Naive B cell (primary cell): ENCODE data around the gene ARPC2. TPM values are rescaled to one million over a fixed set of nuclear protein-coding genes. Genes with fewer than 3 reads are reported as not detected.

Experiments
- ATAC-seq, 2 donors: fragments of 150-1000 bp; cut with Tn5 transposase; 2 replicates each; pipeline ENCODE4 v1.10.0; 2021; ENCODE audit warnings: low read depth in 2 of 2, mild to moderate bottlenecking in 2 of 2, moderate library complexity in 2 of 2
- DNase-seq: peaks from one replicate; pipeline ENCODE4 v3.0.0; 2022
- H3K27ac Mint-ChIP-seq, 6 donors: one replicate each; pipeline ENCODE4 v1.8.0; 2020 to 2022; ENCODE audit warnings: mild to moderate bottlenecking in 6 of 6, mixed read lengths in 6 of 6, moderate library complexity in 5 of 6, inconsistent platforms in 2 of 6
- H3K27me3 Mint-ChIP-seq, 3 donors: one replicate each; pipeline ENCODE4 v1.8.0; 2021 to 2022; ENCODE audit warnings: mixed read lengths in 3 of 3, mild to moderate bottlenecking in 1 of 3
- H3K36me3 Mint-ChIP-seq, 2 donors: one replicate each; pipeline ENCODE4 v1.8.0; 2020 to 2022; ENCODE audit warnings: mixed read lengths in 2 of 2, inconsistent platforms in 1 of 2, mild to moderate bottlenecking in 1 of 2
- H3K4me1 Mint-ChIP-seq, 3 donors: one replicate each; pipeline ENCODE4 v1.8.0; 2020 to 2022; ENCODE audit warnings: mixed read lengths in 3 of 3, inconsistent platforms in 1 of 3, mild to moderate bottlenecking in 1 of 3, moderate library complexity in 1 of 3
- H3K4me3 Mint-ChIP-seq, 8 donors: one replicate each; pipeline ENCODE4 v1.8.0; 2020 to 2022; ENCODE audit warnings: mild to moderate bottlenecking in 8 of 8, mixed read lengths in 8 of 8, moderate library complexity in 8 of 8, inconsistent platforms in 2 of 8
- H3K9me3 Mint-ChIP-seq, 7 donors: one replicate each; pipeline ENCODE4 v1.8.0; 2020 to 2022; ENCODE audit warnings: mixed read lengths in 7 of 7, mild to moderate bottlenecking in 5 of 7, inconsistent platforms in 2 of 7, moderate library complexity in 1 of 7
- polyA plus RNA-seq, 6 donors: library from polyadenylated mRNA; unstranded; fragments of 300-500 nt; fragmentation: Illumina TruSeq; gene quantifications; one replicate each; pipeline ENCODE4 v1.2.3, GENCODE V29; 2021; ENCODE audit warnings: low read depth in 6 of 6

The ARPC2 gene
- polyA plus RNA-seq, 6 donors from 2014 or later = 672 to 1,268 (median 835) TPM

GRCh38 chr2:218244665-218245064, 27.7 kb downstream of the ARPC2 start:
- Mint-ChIP-seq H3K4me3 (no peak overlapping the region), H3K27me3 (no peaks in the 10 kb centered on the region), H3K4me1 (no peaks in the 10 kb centered on the region), H3K9me3 (no peaks in the 10 kb centered on the region), H3K27ac (peak overlapping the region in 2 of 6 donors; percentile 29 to 85), H3K36me3 (peaks cover 5 to 8% of the 10 kb centered on the region in 2 donors)
- ATAC-seq = no peak
- DNase-seq = no peak

GRCh38 chr2:218245214-218245613, 28.2 kb downstream of the ARPC2 start:
- Mint-ChIP-seq H3K36me3 (peaks cover 8 to 10% of the 10 kb centered on the region in 2 donors), H3K27me3 (no peaks in the 10 kb centered on the region), H3K4me1 (no peaks in the 10 kb centered on the region), H3K9me3 (no peaks in the 10 kb centered on the region), H3K4me3 (no peak overlapping the region), H3K27ac (no peak overlapping the region)
- DNase-seq = no peak
- no peak for ATAC-seq

GRCh38 chr2:218249691-218250090, 32.7 kb downstream of the ARPC2 start:
- H3K4me3 Mint-ChIP-seq = peak overlapping the region in 1 of 8 donors; percentile 68
- peak overlapping the region; percentile 14 to 78 (median 44) for H3K27ac Mint-ChIP-seq
- H3K4me1 Mint-ChIP-seq = no peaks in the 10 kb centered on the region
- no peaks in the 10 kb centered on the region for H3K9me3 Mint-ChIP-seq
- no peaks in the 10 kb centered on the region for H3K27me3 Mint-ChIP-seq
- ATAC-seq (no peak), DNase-seq (no peak)
- H3K36me3 Mint-ChIP-seq = peaks cover 6 to 13% of the 10 kb centered on the region in 2 donors

GRCh38 chr2:218252509-218253231, 35.7 kb downstream of the ARPC2 start:
- no peaks in the 10 kb centered on the region for H3K9me3 Mint-ChIP-seq
- peaks cover 6 to 13% of the 10 kb centered on the region in 2 donors for H3K36me3 Mint-ChIP-seq
- H3K27me3 Mint-ChIP-seq = no peaks in the 10 kb centered on the region
- ATAC-seq = no peak
- peak overlapping the region in 2 of 6 donors; percentile 24 to 77 for H3K27ac Mint-ChIP-seq
- H3K4me3 Mint-ChIP-seq = no peak overlapping the region
- no peak for DNase-seq
- peaks cover 5 to 16% (median 7%) of the 10 kb centered on the region in 3 donors for H3K4me1 Mint-ChIP-seq

- ATAC-seq = no peak
- peak overlapping the region in 2 of 6 donors; percentile 38 to 47 for H3K27ac Mint-ChIP-seq
- H3K27me3 Mint-ChIP-seq = no peaks in the 10 kb centered on the region
- no peak overlapping the region for H3K4me3 Mint-ChIP-seq
- DNase-seq = no peak
- H3K9me3 Mint-ChIP-seq = no peaks in the 10 kb centered on the region
- peaks cover 6 to 18% (median 13%) of the 10 kb centered on the region in 3 donors for H3K4me1 Mint-ChIP-seq
- peaks cover 6 to 13% of the 10 kb centered on the region in 2 donors for H3K36me3 Mint-ChIP-seq
Measured at GRCh38 chr2:218253232-218253625, 36.2 kb downstream of the ARPC2 start.

GRCh38 chr2:218255446-218255845, 38.5 kb downstream of the ARPC2 start:
- peaks cover 21 to 35% (median 34%) of the 10 kb centered on the region in 3 donors for H3K4me1 Mint-ChIP-seq
- ATAC-seq = no peak
- no peak overlapping the region for H3K4me3 Mint-ChIP-seq
- no peaks in the 10 kb centered on the region for H3K9me3 Mint-ChIP-seq
- no peaks in the 10 kb centered on the region for H3K27me3 Mint-ChIP-seq
- peak overlapping the region in 4 of 6 donors; percentile 17 to 90 (median 70) for H3K27ac Mint-ChIP-seq
- peaks cover 0 to 13% of the 10 kb centered on the region in 2 donors for H3K36me3 Mint-ChIP-seq
- DNase-seq = no peak

GRCh38 chr2:218256612-218257350, 39.8 kb downstream of the ARPC2 start:
- ATAC-seq = no peak
- H3K27me3 Mint-ChIP-seq = no peaks in the 10 kb centered on the region

GRCh38 chr2:218257390-218257981, 40.5 kb downstream of the ARPC2 start:
- Mint-ChIP-seq H3K27ac (peak overlapping the region; percentile 66 to 99 (median 97)), H3K9me3 (no peaks in the 10 kb centered on the region), H3K27me3 (no peaks in the 10 kb centered on the region), H3K36me3 (peaks cover 0 to 13% of the 10 kb centered on the region in 2 donors), H3K4me1 (peaks cover 33 to 53% (median 47%) of the 10 kb centered on the region in 3 donors), H3K4me3 (peak overlapping the region in 7 of 8 donors; percentile 26 to 85 (median 79))
- DNase-seq = peak; percentile 83
- ATAC-seq = peak; percentile 92 to 94

More at GRCh38 chr2:218256612-218257350, 39.8 kb downstream of the ARPC2 start:
- no peak for DNase-seq
- H3K4me1 Mint-ChIP-seq = peaks cover 30 to 47% (median 43%) of the 10 kb centered on the region in 3 donors
- H3K36me3 Mint-ChIP-seq = peaks cover 0 to 13% of the 10 kb centered on the region in 2 donors
- no peaks in the 10 kb centered on the region for H3K9me3 Mint-ChIP-seq
- peak overlapping the region; percentile 76 to 99 (median 97) for H3K27ac Mint-ChIP-seq
- H3K4me3 Mint-ChIP-seq = no peak overlapping the region

- DNase-seq (no peak), ATAC-seq (no peak)
- H3K9me3 Mint-ChIP-seq = no peaks in the 10 kb centered on the region
- H3K4me3 Mint-ChIP-seq = peak overlapping the region in 7 of 8 donors; percentile 10 to 87 (median 70)
- H3K27me3 Mint-ChIP-seq = no peaks in the 10 kb centered on the region
- H3K27ac Mint-ChIP-seq = peak overlapping the region in 5 of 6 donors; percentile 57 to 98 (median 89)
- H3K4me1 Mint-ChIP-seq = peaks cover 40 to 63% (median 62%) of the 10 kb centered on the region in 3 donors
- H3K36me3 Mint-ChIP-seq = peaks cover 0 to under 1% of the 10 kb centered on the region in 2 donors
Measured at GRCh38 chr2:218259099-218259961, 42.3 kb downstream of the ARPC2 start.

GRCh38 chr2:218260166-218260565, 43.2 kb downstream of the ARPC2 start:
- Mint-ChIP-seq H3K4me3 (peak overlapping the region in 4 of 8 donors; percentile 42 to 87 (median 58)), H3K27me3 (no peaks in the 10 kb centered on the region), H3K27ac (peak overlapping the region in 4 of 6 donors; percentile 74 to 95 (median 84)), H3K4me1 (peaks cover 40 to 69% (median 62%) of the 10 kb centered on the region in 3 donors), H3K9me3 (no peaks in the 10 kb centered on the region), H3K36me3 (no peaks in the 10 kb centered on the region)
- no peak for DNase-seq
- ATAC-seq = no peak

- Mint-ChIP-seq H3K27ac (peak within 1 kb of the TSS in 5 of 6 donors; percentile 69 to 95 (median 89)), H3K4me3 (peak within 1 kb of the TSS in 7 of 8 donors; percentile 17 to 88 (median 68)), H3K4me1 (peaks cover 41 to 71% (median 62%) of the 10 kb centered on the region in 3 donors), H3K27me3 (no peaks in the 10 kb centered on the region), H3K9me3 (no peaks in the 10 kb centered on the region), H3K36me3 (peaks cover 0 to 3% of the 10 kb centered on the region in 2 donors)
- no peak for DNase-seq
- no peak for ATAC-seq
Measured at GRCh38 chr2:218260742-218261422, 43.9 kb downstream of the ARPC2 start, which contains the start of gene GPBAR1. Gene GPBAR1, plus strand, starts transcription at chr2:218261015. Its CDS starts 1,710 bp downstream, at chr2:218262725.
